ENCODE results near the gene EPB41.
A peak's percentile ranks its signal among the peaks of the same experiment; 100 is the strongest.

EPB41 gene

GRCh38 chr1:28971980-28972771 lies 57.8 kb downstream of the EPB41 start:
- H3K36me3 ChIP-seq (ENCODE audit: control insufficient read depth in 2 of 2, insufficient read depth in 1 of 2, low read length in 2 of 2): no peaks in the 10 kb centered on the region
- H3K27ac ChIP-seq (ENCODE audit: extremely low read depth, low read depth, low read length): peak overlapping the region; percentile 4; the same call in 1 of the 2 replicates
- ChIA-PET CTCF (interaction anchor here (0.6 kb wide), 1 partner anchor 30 kb away, joined by 3 read pairs; no protein-coding TSS in a partner anchor), POLR2A (no interaction called here)
- H3K4me3 ChIP-seq (ENCODE audit: low read depth, low read length): no peak overlapping the region
- peaks cover 12% of the 10 kb centered on the region for H3K4me1 ChIP-seq (ENCODE audit: control insufficient read depth, insufficient read depth, low read length)
- no peaks in the 10 kb centered on the region for H3K9me3 ChIP-seq (ENCODE audit: control insufficient read depth, insufficient read depth, low read depth, low read length)
- TF ChIP-seq FEZF1 (tag by site-specific recombination; IDR thresholded peaks at IDR 0.05): no peak
- no peak for TF ChIP-seq ZNF341 (tag by site-specific recombination; IDR thresholded peaks at IDR 0.05; ENCODE audit: low read depth)
- no peak for TF ChIP-seq ZNF707 (tag by site-specific recombination; IDR thresholded peaks at IDR 0.05)
- no peak for TF ChIP-seq ZNF544 (tag by site-specific recombination; IDR thresholded peaks at IDR 0.05)
- no peak for TF ChIP-seq KLF16 (tag by site-specific recombination; IDR thresholded peaks at IDR 0.05)
- no peak for TF ChIP-seq ZNF623 (tag by site-specific recombination; IDR thresholded peaks at IDR 0.05)
- TF ChIP-seq ZNF221 (tag by site-specific recombination; IDR thresholded peaks at IDR 0.05; ENCODE audit: borderline replicate concordance): no peak
- TF ChIP-seq ZNF16 (tag by site-specific recombination; IDR thresholded peaks at IDR 0.05; ENCODE audit: low read depth): no peak
- TF ChIP-seq ZNF223 (tag by site-specific recombination; IDR thresholded peaks at IDR 0.05): no peak
- no peak for TF ChIP-seq ZNF830 (tag by site-specific recombination; IDR thresholded peaks at IDR 0.05; ENCODE audit: low read depth)
- TF ChIP-seq ZNF140 (tag by site-specific recombination; IDR thresholded peaks at IDR 0.05): no peak
- TF ChIP-seq ZNF362 (tag by site-specific recombination; IDR thresholded peaks at IDR 0.05): peak; percentile 78
- TF ChIP-seq ZNF350 (tag by site-specific recombination; IDR thresholded peaks at IDR 0.05): no peak
- TF ChIP-seq ZNF138 (tag by site-specific recombination; IDR thresholded peaks at IDR 0.05; ENCODE audit: borderline replicate concordance): no peak
- no peak for TF ChIP-seq ZSCAN4 (tag by site-specific recombination; IDR thresholded peaks at IDR 0.05)
- no peak for TF ChIP-seq ZNF560 (tag by site-specific recombination; IDR thresholded peaks at IDR 0.05; ENCODE audit: borderline replicate concordance)
- no peak for TF ChIP-seq ZNF18 (tag by site-specific recombination; IDR thresholded peaks at IDR 0.05)
- 0 out of 2 replicates have a peak, but pooled peaks have one; percentile 15 for TF ChIP-seq ZNF184 (tag by site-specific recombination; IDR thresholded peaks at IDR 0.05)
- TF ChIP-seq PRDM6 (tag by site-specific recombination; IDR thresholded peaks at IDR 0.05): peak; percentile 45; the same call in 1 of the 2 replicates
- no peak for TF ChIP-seq ZNF169 (tag by site-specific recombination; IDR thresholded peaks at IDR 0.05)
- TF ChIP-seq ZNF501 (tag by site-specific recombination; IDR thresholded peaks at IDR 0.05): no peak
- no peak for TF ChIP-seq ZNF596 (tag by site-specific recombination; IDR thresholded peaks at IDR 0.05)
- no peak for TF ChIP-seq PBX3 (CRISPR knock-in tag; IDR thresholded peaks at IDR 0.05)
- TF ChIP-seq ZNF394 (tag by site-specific recombination; IDR thresholded peaks at IDR 0.05; ENCODE audit: borderline replicate concordance): no peak
- TF ChIP-seq PATZ1 (tag by site-specific recombination; IDR thresholded peaks at IDR 0.05): no peak
- TF ChIP-seq ZNF629 (tag by site-specific recombination; IDR thresholded peaks at IDR 0.05): 0 out of 2 replicates have a peak, but pooled peaks have one; percentile 26
- TF ChIP-seq RBAK (tag by site-specific recombination; IDR thresholded peaks at IDR 0.05): no peak
- no peak for TF ChIP-seq ZNF624 (tag by site-specific recombination; IDR thresholded peaks at IDR 0.05)
- TF ChIP-seq ZNF585B (tag by site-specific recombination; IDR thresholded peaks at IDR 0.05): no peak
- TF ChIP-seq OSR2 (tag by site-specific recombination; IDR thresholded peaks at IDR 0.05): no peak
